ENCODE measurements around the gene PPP6R2.

DNA sequence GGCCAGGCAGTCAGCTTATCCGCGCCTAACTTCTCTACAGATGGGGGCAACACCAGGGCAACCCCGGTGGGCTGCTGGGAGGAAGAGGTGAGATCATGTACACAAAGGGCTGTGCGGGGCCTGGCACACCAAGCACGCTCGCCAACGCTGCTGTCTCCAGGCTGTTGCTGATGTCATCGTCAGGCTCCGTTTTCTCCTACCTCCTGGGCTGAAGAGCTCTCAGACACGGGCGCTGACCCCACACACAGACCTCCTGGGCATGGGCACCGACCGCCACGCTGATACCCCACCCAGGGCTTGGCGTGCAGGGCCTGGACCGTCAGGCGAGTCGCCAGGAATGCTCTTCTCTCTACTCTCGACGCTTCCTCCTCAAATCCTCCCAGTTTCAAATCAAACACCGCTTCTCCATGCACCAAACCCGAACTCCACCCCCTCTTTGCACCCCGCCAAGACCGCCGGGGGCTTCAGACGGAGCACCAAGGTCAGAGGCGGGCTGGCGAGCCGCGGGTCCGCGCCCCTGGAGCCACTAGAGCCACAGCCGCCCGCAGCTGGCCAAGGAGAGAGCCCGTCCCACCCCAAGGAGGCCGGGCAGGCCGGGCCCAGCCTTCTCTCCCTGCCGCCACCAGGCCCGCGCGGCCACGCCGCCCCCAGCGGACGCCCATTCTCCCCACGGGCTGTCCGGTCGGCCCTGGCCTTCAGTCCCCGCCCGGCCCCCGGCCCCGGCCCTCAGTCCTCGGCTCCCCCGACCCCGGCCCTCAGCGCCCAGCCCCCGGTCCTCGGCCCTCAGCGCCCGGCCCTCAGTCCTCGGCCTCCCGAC lies 130.9 kb downstream of the PPP6R2 start:
- TF ChIP-seq POLR2A (IDR thresholded peaks at IDR 0.05; ENCODE audit: low read depth, low read length): no peak
- TF ChIP-seq EZH2 (IDR thresholded peaks at IDR 0.05; ENCODE audit: borderline replicate concordance, low read depth, low read length, severe bottlenecking): no peak
- no peak for TF ChIP-seq POLR2AphosphoS5 (IDR thresholded peaks at IDR 0.05; ENCODE audit: insufficient read depth, low read depth, low read length)
- TF ChIP-seq, protein P1, sequence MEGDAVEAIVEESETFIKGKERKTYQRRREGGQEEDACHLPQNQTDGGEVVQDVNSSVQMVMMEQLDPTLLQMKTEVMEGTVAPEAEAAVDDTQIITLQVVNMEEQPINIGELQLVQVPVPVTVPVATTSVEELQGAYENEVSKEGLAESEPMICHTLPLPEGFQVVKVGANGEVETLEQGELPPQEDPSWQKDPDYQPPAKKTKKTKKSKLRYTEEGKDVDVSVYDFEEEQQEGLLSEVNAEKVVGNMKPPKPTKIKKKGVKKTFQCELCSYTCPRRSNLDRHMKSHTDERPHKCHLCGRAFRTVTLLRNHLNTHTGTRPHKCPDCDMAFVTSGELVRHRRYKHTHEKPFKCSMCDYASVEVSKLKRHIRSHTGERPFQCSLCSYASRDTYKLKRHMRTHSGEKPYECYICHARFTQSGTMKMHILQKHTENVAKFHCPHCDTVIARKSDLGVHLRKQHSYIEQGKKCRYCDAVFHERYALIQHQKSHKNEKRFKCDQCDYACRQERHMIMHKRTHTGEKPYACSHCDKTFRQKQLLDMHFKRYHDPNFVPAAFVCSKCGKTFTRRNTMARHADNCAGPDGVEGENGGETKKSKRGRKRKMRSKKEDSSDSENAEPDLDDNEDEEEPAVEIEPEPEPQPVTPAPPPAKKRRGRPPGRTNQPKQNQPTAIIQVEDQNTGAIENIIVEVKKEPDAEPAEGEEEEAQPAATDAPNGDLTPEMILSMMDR (IDR thresholded peaks at IDR 0.05; ENCODE audit: extremely low read depth in 1 of 2, insufficient read depth in 1 of 2, low read depth in 1 of 2, low read length in 2 of 2): no peak
- no peak for TF ChIP-seq JUN (IDR thresholded peaks at IDR 0.05; ENCODE audit: borderline replicate concordance, insufficient read depth, insufficient read length, low read depth)
- no peak for TF ChIP-seq MYC (IDR thresholded peaks at IDR 0.05; ENCODE audit: low read depth, low read length)
- TF ChIP-seq MAX (IDR thresholded peaks at IDR 0.05; ENCODE audit: insufficient read depth, insufficient read length): no peak
- no peak for TF ChIP-seq FOS (IDR thresholded peaks at IDR 0.05; ENCODE audit: borderline replicate concordance, insufficient read depth, low read length)
